Fibroblast of lung (primary cell): ENCODE measurements around the gene IL22RA2.

Experiments used
- EZH2 ChIP-seq: IDR thresholded peaks from 2 replicates; pipeline ENCODE4 v1.5.1; 2012; ENCODE audit warnings: low read length, control low read depth, mild to moderate bottlenecking; ENCODE audit errors: missing control alignments
- TF ChIP-seq, protein P1 (sequence below), 2 donors: IDR thresholded peaks in 1 of 2; conservative IDR thresholded peaks in 1 of 2; 1 replicate in 1 of 2; 2 replicates in 1 of 2; pipeline ENCODE4 v1.5.1; 2011 to 2012; ENCODE audit warnings: low read length in 2 of 2, control low read depth in 1 of 2, inconsistent platforms in 1 of 2, low read depth in 1 of 2, mild to moderate bottlenecking in 1 of 2

DNA sequence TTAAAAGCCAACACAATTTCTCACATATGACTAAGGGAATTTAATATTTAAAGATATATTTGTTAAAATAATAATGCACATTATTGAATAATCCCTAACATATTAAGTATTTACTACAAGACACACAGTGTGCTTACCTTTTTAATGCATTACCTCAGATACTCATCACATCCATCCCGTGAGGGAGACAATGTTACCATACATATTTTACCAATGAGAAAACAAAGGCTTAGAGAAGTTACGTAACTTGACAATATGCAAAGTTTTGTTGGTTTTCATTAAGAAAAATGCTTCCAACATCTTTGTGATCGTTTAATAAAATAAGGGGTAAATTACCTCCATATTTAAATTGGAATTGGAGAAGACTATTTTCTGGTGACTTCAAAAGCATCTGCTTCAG lies 41.5 kb upstream of the IL22RA2 start:
- TF ChIP-seq, protein P1, sequence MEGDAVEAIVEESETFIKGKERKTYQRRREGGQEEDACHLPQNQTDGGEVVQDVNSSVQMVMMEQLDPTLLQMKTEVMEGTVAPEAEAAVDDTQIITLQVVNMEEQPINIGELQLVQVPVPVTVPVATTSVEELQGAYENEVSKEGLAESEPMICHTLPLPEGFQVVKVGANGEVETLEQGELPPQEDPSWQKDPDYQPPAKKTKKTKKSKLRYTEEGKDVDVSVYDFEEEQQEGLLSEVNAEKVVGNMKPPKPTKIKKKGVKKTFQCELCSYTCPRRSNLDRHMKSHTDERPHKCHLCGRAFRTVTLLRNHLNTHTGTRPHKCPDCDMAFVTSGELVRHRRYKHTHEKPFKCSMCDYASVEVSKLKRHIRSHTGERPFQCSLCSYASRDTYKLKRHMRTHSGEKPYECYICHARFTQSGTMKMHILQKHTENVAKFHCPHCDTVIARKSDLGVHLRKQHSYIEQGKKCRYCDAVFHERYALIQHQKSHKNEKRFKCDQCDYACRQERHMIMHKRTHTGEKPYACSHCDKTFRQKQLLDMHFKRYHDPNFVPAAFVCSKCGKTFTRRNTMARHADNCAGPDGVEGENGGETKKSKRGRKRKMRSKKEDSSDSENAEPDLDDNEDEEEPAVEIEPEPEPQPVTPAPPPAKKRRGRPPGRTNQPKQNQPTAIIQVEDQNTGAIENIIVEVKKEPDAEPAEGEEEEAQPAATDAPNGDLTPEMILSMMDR (conservative IDR thresholded peaks at IDR 0.05 in 1 of 2, IDR thresholded peaks at IDR 0.05 in 1 of 2; ENCODE audit: low read depth in 1 of 2, low read length in 2 of 2), result no peak
- no peak for TF ChIP-seq EZH2
